GM12878 (cell line): ENCODE data around the gene FGR. TPM values are rescaled to one million over a fixed set of nuclear protein-coding genes. Genes with fewer than 3 reads are reported as not detected.

Experiments
- ATAC-seq: fragments of 200-7000 bp; cut with Tn5 transposase; 3 replicates; pipeline ENCODE4 v1.9.1; 2020; ENCODE audit warnings: mild to moderate bottlenecking, moderate library complexity
- BruUV-seq: library from RNA; stranded (reverse); fragments of 400-500 nt; replicated peaks from 2 replicates; lab custom pipeline; 2021; lab: Mats Ljungman, UMichigan
- CTCF ChIA-PET: fragments of 300-600 bp; sonication (Branson Sonifier 250); formaldehyde crosslinking; extraction: SDS; loops from one replicate; lab custom pipeline; 2021; ENCODE audit warnings: inconsistent platforms; lab: Yijun Ruan, JAX
- POLR2A ChIA-PET: fragments of 350-600 bp; formaldehyde crosslinking; extraction: SDS; loops from one replicate; lab custom pipeline; 2021; ENCODE audit warnings: inconsistent platforms; lab: Charles Lee
- RAD21 ChIA-PET: fragments of 300-600 bp; sonication (Branson Sonifier 250); formaldehyde crosslinking; loops from one replicate; lab custom pipeline; 2023; ENCODE audit warnings: antibody characterized with exemption; ENCODE audit not compliant: unreplicated experiment; lab: Charles Lee
- SMC1A ChIA-PET: fragments of 300-600 bp; sonication (Branson Sonifier 250); formaldehyde crosslinking; loops from one replicate; lab custom pipeline; 2023; ENCODE audit not compliant: unreplicated experiment, uncharacterized antibody; lab: Charles Lee
- DNase-seq: peaks from one replicate; pipeline ENCODE4 v3.0.0-alpha.2; 2011; ENCODE audit warnings: low read depth, low spot score
- FAIRE-seq: peaks from 3 replicates; lab custom pipeline; 2011; peaks lifted over from hg19 to GRCh38; lab: Jason Lieb, UNC
- H2AFZ ChIP-seq: 2 replicates; pipeline ENCODE4 v1.6.0; 2011; ENCODE audit warnings: low read depth, low read length, control low read depth; ENCODE audit not compliant: control insufficient read depth
- H3K27ac ChIP-seq: 2 replicates; pipeline ENCODE4 v1.5.1; 2011; ENCODE audit warnings: control low read depth; ENCODE audit not compliant: control insufficient read depth, insufficient read depth
- H3K27me3 ChIP-seq, 2 experiments: replicated peaks in 1 of 2; 2 replicates each; pipeline versions ENCODE4 v1.6.0 to v1.6.1; 2011; ENCODE audit warnings: low read length in 1 of 2; ENCODE audit not compliant: control insufficient read depth in 2 of 2, insufficient read depth in 2 of 2
- H3K36me3 ChIP-seq, 2 experiments: 2 replicates each; pipeline ENCODE4 v1.5.1; 2011; ENCODE audit warnings: low read length in 1 of 2; ENCODE audit not compliant: control insufficient read depth in 2 of 2, insufficient read depth in 2 of 2
- H3K4me1 ChIP-seq: 2 replicates; pipeline ENCODE4 v1.6.1; 2011; ENCODE audit warnings: mild to moderate bottlenecking, low read length, moderate library complexity, mixed read lengths; ENCODE audit not compliant: control insufficient read depth, insufficient read depth
- H3K4me2 ChIP-seq: 2 replicates; pipeline ENCODE4 v1.6.0; 2011; ENCODE audit warnings: control low read depth; ENCODE audit not compliant: control insufficient read depth, insufficient read depth
- H3K4me3 ChIP-seq: fragments of 200-600 bp; sonication (generic); 2 replicates; pipeline ENCODE4 v1.5.1; 2016
- H3K79me2 ChIP-seq: 2 replicates; pipeline ENCODE4 v1.6.0; 2011; ENCODE audit warnings: low read length; ENCODE audit not compliant: control insufficient read depth, insufficient read depth
- H3K9ac ChIP-seq: 2 replicates; pipeline ENCODE4 v1.8.0; 2011; ENCODE audit warnings: low read length, control low read depth, mixed read lengths; ENCODE audit not compliant: control insufficient read depth, insufficient read depth
- H3K9me3 ChIP-seq: replicated peaks from 3 replicates; pipeline ENCODE4 v1.5.1; 2011; ENCODE audit warnings: mild to moderate bottlenecking, low read length; ENCODE audit not compliant: control insufficient read depth, insufficient read depth
- H4K20me1 ChIP-seq: 2 replicates; pipeline ENCODE4 v1.6.0; 2011; ENCODE audit not compliant: control insufficient read depth, insufficient read depth
- BCL3 ChIP-seq: IDR thresholded peaks from 2 replicates; pipeline ENCODE4 v1.6.1; 2011; ENCODE audit warnings: borderline replicate concordance, low read depth, mild to moderate bottlenecking, moderate library complexity, low read length; ENCODE audit not compliant: insufficient read depth, poor library complexity, severe bottlenecking
- CEBPZ ChIP-seq: fragments of 150-350 bp; IDR thresholded peaks from 2 replicates; pipeline ENCODE4 v1.6.1; 2016; ENCODE audit warnings: low read depth, low read length
- ELK1 ChIP-seq: IDR thresholded peaks from 2 replicates; pipeline ENCODE4 v1.6.1; 2012; ENCODE audit warnings: low read depth, low read length, improper control_type of control experiment
- EZH2 ChIP-seq: IDR thresholded peaks from 2 replicates; pipeline ENCODE4 v1.6.1; 2012; ENCODE audit warnings: low read depth, mild to moderate bottlenecking, control low read depth, inconsistent platforms, low read length, borderline replicate concordance; ENCODE audit not compliant: control insufficient read depth
- GABPA ChIP-seq: IDR thresholded peaks from 2 replicates; pipeline ENCODE4 v1.6.1; 2014; ENCODE audit warnings: antibody characterized with exemption, low read depth, mild to moderate bottlenecking, inconsistent platforms
- LARP7 ChIP-seq: fragments of 450-650 bp; IDR thresholded peaks from 2 replicates; pipeline ENCODE4 v1.6.1; 2017; ENCODE audit warnings: mild to moderate bottlenecking
- NBN ChIP-seq: fragments of 450-650 bp; IDR thresholded peaks from 2 replicates; pipeline ENCODE4 v1.6.1; 2016
- NFYA ChIP-seq: IDR thresholded peaks from 2 replicates; pipeline ENCODE4 v1.6.1; 2011; ENCODE audit warnings: low read depth, mild to moderate bottlenecking, low read length, improper control_type of control experiment, borderline replicate concordance
- REST ChIP-seq: IDR thresholded peaks from 2 replicates; pipeline ENCODE4 v1.6.1; 2012; ENCODE audit warnings: mild to moderate bottlenecking, low read depth, low read length
- SMAD1 ChIP-seq: fragments of 450-650 bp; IDR thresholded peaks from 2 replicates; pipeline ENCODE4 v1.6.1; 2018; ENCODE audit warnings: mild to moderate bottlenecking, low read depth; ENCODE audit not compliant: partially characterized antibody
- SMARCA5 ChIP-seq: fragments of 450-650 bp; IDR thresholded peaks from 2 replicates; pipeline ENCODE4 v1.6.1; 2017; ENCODE audit warnings: mild to moderate bottlenecking
- ZZZ3 ChIP-seq: IDR thresholded peaks from 2 replicates; pipeline ENCODE4 v1.6.1; 2011; ENCODE audit warnings: low read depth; ENCODE audit not compliant: control insufficient read depth, insufficient read length
- WGBS: methylation state at CpG from one replicate; pipeline ENCODE4 v1.1.6; 2016; ENCODE audit warnings: low lambda C conversion rate; ENCODE audit not compliant: insufficient replicate concordance, insufficient coverage; ENCODE audit errors: missing lambda C conversion rate; 5-methylcytosine and 5-hydroxymethylcytosine counted together
- in situ Hi-C: fragments of 300-500 bp; cut with MboI; formaldehyde crosslinking; loops from 9 replicates; pipeline ENCODE4 v1.14.3; 2018; ENCODE audit warnings: mixed read lengths
- intact Hi-C: fragments of 100-400 bp; cut with micrococcal nuclease; formaldehyde crosslinking; loops from one replicate; pipeline ENCODE4 v1.14.2; 2022; ENCODE audit not compliant: unreplicated experiment
- polyA plus RNA-seq, 11 experiments: library from polyadenylated mRNA; depleted of rRNA in 4 of 11; unstranded in 6 of 11; stranded (reverse) in 5 of 11; fragments of >200 nt; fragmentation: Nextera tagmentation in 4 of 11; fragmentation: Illumina TruSeq in 1 of 11; extraction: Ambion mirVana in 4 of 11; extraction: Trizol in 1 of 11; gene quantifications; 1 replicate in 1 of 11; 2 replicates in 10 of 11; pipeline versions ENCODE4 v1.2.1 to v1.2.3, GENCODE V29; 2011 to 2016; ENCODE audit warnings: inconsistent platforms in 2 of 11, missing spikeins in 2 of 11, low read depth in 1 of 11
- total RNA-seq, 4 experiments: library from RNA; depleted of rRNA in 3 of 4; stranded (reverse); fragments of >200 nt in 3 of 4; fragmentation: Illumina TruSeq in 1 of 4; extraction: Trizol in 1 of 4; gene quantifications; 2 replicates each; pipeline versions ENCODE4 v1.2.1 to v1.2.3, GENCODE V29; 2013 to 2021

The FGR gene
- total and polyA plus RNA-seq, 10 of the 15 experiments (the other 5 are each of a cell fraction or from before 2014, with no cell fraction given) = 10.9 to 193 (median 74.7) TPM

- H3K9me3 ChIP-seq = no peaks in the 10 kb centered on the region
- H3K4me2 ChIP-seq = peak overlapping the region; percentile 77
- peak overlapping the region; percentile 90 for H3K27ac ChIP-seq
- in situ Hi-C loops = loop anchor here (5.0 kb wide), 4 partner anchors 55 to 360 kb away; no protein-coding TSS in a partner anchor
- H4K20me1 ChIP-seq = no peaks in the 10 kb centered on the region
- H3K4me1 ChIP-seq = peaks cover 46% of the 10 kb centered on the region
- SMC1A ChIA-PET = interaction anchor here (0.9 to 8.0 kb wide), 20 partner anchors 10 to 274 kb away, joined by 3 to 248 read pairs (median 7); partner anchors contain the start of gene AHDC1
- POLR2A ChIA-PET = interaction anchor here (0.5 to 5.9 kb wide), 14 partner anchors 9 to 461 kb away, joined by 3 to 141 read pairs (median 8); partner anchors contain the start of genes FGR and IFI6
- TF ChIP-seq NBN = no peak
- no peak for TF ChIP-seq SMAD1
- no peak for TF ChIP-seq LARP7
- TF ChIP-seq CEBPZ = no peak
- TF ChIP-seq SMARCA5 = no peak
- TF ChIP-seq BCL3 = no peak
- no peak for TF ChIP-seq REST
- no peak for TF ChIP-seq ZZZ3
- TF ChIP-seq ELK1 = no peak
- TF ChIP-seq GABPA = no peak
- TF ChIP-seq EZH2 = no peak
- no peak for TF ChIP-seq NFYA
- TF ChIP-seq, all 136 proteins: peak for 0
- 67% methylated on average over 5 of the region's 5 CpGs for WGBS
- BruUV-seq = no TSS peak
- DNase-seq (no peak), FAIRE-seq (no peak), ATAC-seq (no peak)
- intact Hi-C loops = loop anchor here (2.0 to 10.0 kb wide), 4 partner anchors 105 to 361 kb away; partner anchors contain the start of gene TMEM222
- peak overlapping the region; percentile 64 for H3K9ac ChIP-seq
- H3K27me3 ChIP-seq = no peaks in the 10 kb centered on the region
- ChIA-PET RAD21 (interaction anchor here (0.8 to 8.8 kb wide), 22 partner anchors 9 to 271 kb away, joined by 3 to 268 read pairs (median 6); partner anchors contain the start of genes AHDC1, FAM76A, FGR and GPR3), CTCF (interaction anchor here (0.6 to 8.8 kb wide), 24 partner anchors 9 to 352 kb away, joined by 3 to 327 read pairs (median 8); partner anchors contain the start of genes AHDC1, FGR, IFI6 and STX12)
- H2AFZ ChIP-seq = peak overlapping the region; percentile 74
- no peaks in the 10 kb centered on the region for H3K79me2 ChIP-seq
- peaks cover 0 to 4% of the 10 kb centered on the region in 2 experiments; a peak in 1 of 4 replicates for H3K36me3 ChIP-seq
- no peak overlapping the region for H3K4me3 ChIP-seq
Observed at GRCh38 chr1:27662261-27662660, 27.3 kb upstream of the FGR start.
